Right ventricle myocardium inferior (tissue), 1 donor: ENCODE measurements around the gene TMEM182. TPM values are rescaled to one million over a fixed set of nuclear protein-coding genes. Genes with fewer than 3 reads are reported as not detected.

Experiments
- ATAC-seq: fragments of 200-7000 bp; cut with Tn5 transposase; one replicate; pipeline ENCODE4 v1.9.1; 2020; ENCODE audit warnings: mild to moderate bottlenecking, moderate library complexity
- DNase-seq: peaks from one replicate; pipeline ENCODE4 v3.0.0; 2021; ENCODE audit errors: missing footprints
- intact Hi-C: fragments of 100-400 bp; cut with DNase I; formaldehyde crosslinking; loops from one replicate; pipeline ENCODE4 v1.11.0; 2022
- total RNA-seq: library from RNA; stranded (reverse); fragmentation: NEBNext Ultra II Directional; extraction: Animal tissue kit (Norgen Biotek cat#: 25700); gene quantifications from one replicate; pipeline ENCODE4 v1.2.1, GENCODE V29; 2021
- donor health status: DM: no; HTN: yes; CAD: no; lungs with severe emphysema.

Gene TMEM182
- total RNA-seq, 1 donor from 2014 or later = 175 TPM

DNA sequence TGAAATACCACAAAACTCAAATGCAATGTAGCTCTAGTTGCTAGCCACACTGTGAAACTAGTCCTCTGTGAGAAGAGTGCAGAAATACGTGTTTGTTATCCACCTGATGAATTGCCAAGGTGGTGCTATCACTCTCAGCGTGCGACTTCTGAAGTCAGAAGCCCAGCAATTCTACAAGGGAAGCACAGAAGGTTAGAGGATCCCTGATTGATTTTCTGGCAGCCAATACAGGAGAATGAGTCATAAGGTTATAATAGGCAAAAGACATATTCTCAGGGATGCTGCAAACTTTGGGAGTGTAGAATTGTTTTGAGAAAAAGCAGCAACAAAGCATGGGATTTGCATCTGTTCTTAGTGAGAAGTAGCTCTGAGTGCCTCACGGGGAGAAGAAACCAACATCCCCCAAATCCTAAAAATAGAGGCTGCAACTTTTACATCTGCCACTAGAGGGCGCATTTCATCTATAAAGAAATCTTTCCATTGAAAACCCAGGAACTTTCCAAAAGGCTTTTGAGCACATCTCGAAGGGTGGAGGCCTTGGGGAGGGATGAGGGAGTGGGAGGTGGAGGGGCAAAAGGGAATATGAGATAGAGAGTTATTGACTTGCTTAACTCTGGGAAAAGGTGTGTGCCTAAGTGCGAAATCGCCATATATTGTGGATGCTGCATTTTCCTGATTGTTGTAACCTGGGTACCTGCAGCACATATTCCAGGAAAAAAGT lies 78.0 kb downstream of the TMEM182 start:
- DNase-seq (no peak), ATAC-seq (peak; percentile 13)
- intact Hi-C loops = no loop called here

DNA sequence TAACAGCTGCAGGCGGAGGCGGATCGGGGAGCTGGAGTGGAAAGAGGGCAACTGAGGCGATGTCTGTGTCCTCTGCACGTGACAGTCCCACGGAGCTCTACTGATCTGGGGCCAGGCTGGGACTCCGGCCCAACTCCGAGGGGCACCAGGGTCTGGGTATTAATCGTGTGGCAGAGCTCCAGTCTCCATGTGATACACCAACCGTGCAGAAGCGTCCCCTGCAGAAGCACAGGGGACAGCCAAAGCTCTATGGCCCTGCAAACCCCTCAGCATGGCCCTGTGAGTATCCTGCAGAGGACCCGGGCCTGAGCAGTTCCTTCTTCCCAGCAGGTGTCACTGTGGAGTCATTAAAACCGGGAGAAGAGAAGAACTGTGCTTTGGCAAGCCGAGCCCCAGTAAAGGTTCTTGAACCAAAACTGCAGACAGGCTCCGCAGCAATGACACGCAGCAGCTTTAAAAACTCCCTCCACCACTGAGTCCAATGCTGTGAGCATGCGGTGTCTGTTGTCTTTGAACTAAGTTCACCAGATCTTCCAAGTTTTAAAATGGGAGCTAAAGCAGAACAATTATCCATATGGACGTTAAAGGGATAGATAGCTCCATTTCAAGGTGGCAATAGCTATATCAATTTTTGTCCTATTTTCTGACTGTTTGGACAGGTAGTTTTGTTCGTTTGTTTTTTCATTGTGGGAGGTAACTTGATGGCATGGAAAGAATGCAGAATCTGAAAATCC lies 79.4 kb downstream of the TMEM182 start:
- DNase-seq = peak; percentile 54
- ATAC-seq = peak; percentile 67
- intact Hi-C loops = no loop called here

DNA sequence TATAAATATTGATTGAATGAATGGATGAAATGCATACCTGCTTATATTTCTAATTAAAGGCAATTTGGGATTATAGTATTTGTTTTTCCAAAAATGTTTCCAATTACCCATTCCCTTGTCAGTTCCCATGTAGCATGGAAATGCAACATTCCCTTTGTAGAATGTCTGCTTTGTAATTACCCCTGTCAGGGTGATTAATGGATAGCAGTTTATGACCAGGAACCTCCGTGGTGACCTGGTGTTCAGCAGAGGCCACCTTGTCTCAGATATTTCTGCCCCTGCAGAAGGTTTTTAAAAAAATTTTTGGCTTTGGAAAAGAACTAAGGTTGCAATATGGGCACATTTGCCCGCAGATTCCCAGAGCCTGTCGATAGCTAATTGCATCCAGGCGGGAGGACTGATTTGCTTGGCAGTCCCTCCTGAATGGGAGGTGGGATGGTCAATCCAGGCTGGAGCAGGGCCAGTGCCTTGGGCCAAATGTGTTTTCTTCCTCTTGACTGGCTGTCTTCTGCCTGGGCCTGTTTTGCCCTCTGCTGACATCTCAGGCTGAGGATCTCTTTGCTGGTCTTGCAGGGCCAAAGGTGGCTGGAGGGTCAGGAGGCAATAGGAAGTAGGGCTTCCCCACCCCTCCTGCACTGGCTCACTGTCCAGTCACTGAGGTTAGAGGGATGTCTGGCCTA lies 82.1 kb downstream of the TMEM182 start:
- no peak for ATAC-seq
- intact Hi-C loops = no loop called here
- DNase-seq = no peak

DNA sequence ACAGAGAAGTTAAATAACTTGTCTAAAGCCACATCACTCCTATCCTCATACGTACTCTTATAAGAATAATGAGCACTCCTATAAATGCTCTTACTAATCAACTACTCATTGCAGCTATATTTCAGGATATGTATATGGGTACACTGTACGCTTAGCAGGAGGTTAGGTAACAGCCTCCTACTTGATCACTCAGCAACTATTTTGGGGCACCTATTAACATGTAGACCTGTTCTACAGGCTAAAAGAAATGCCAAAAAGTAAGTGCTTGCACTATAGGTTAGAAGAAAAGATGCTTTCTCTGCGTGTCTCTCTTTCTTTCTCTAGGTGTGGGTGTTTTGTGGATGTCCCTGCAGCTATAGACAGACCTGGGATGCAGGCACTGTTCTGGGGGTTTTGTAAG lies 83.1 kb downstream of the TMEM182 start:
- no peak for ATAC-seq
- intact Hi-C loops = no loop called here
- DNase-seq = no peak

DNA sequence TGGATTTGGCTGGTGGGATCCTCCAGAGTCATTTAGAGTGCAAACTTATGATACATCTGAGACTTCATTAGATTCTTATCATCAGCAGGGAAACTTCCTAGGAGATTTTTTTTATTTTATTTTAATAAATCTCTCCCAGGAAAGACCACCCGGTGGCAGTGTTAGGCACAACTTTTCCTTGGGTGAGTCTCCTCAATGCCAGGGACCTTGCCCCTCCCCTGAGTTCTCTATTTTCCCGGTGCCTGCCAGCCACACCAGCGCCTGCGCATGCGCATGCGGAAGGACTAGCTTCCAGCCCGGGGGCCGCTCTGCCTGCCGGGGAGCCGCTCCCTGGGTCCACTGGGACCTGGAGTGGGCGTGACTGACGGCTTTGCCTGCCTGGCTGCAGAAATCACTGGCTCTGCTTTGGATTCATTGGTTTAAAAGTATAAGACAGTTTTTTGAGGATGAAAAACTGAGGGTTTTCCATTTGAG lies 86.6 kb downstream of the TMEM182 start:
- DNase-seq (peak; percentile 93), ATAC-seq (peak; percentile 87)
- intact Hi-C loops = no loop called here

DNA sequence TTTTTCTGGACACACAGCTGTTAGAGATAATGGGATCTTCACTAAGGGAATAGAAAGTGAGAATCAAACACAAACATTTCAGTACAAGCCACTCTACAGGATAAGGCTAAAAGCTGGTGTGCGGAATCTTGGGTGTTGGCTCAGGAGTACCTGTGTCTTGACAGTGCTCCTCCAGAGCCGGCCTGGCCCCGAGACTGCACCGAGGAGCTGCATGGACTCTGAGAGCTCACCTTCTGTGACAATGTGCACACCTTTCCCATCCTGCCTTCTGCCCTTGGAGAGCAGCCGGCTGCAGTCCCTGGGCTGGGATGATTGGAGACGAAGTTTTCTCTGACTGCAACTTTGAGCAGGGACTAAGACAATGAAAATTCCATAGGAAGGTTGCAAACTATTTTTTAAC lies 89.1 kb downstream of the TMEM182 start:
- intact Hi-C loops = no loop called here
- ATAC-seq (no peak), DNase-seq (no peak)

DNA sequence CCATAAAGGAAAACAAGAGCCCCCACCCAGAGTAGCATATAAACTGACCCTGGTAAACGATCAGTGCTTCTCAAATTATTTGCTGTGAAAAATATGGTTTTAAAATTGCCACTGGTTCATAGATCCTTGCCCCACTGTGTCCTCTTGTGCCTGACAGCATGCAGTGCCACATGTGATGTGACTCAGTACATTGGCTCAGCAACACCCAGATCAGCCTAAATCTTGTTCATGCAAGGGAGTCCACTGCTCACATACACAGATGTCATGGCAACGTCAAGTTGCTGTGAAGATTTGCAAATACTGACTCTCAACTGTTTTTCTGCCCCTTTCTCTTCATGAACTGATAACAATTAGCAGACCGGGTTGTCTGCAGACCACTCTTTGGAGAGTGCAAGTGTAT lies 91.0 kb downstream of the TMEM182 start:
- ATAC-seq (no peak), DNase-seq (no peak)
- intact Hi-C loops = no loop called here

Other genes with a start within 250 kb of the TMEM182 start
- gene SLC9A2, start 142.5 kb upstream of the TMEM182 start, total RNA-seq = 0.14 TPM